ENCODE measurements around the gene SPATA9. TPM values are rescaled to one million over a fixed set of nuclear protein-coding genes. Genes with fewer than 3 reads are reported as not detected.

The SPATA9 gene
- total and polyA plus RNA-seq, 2 of the 13 experiments (the other 11 are each of a cell fraction or from before 2014, with no cell fraction given), result not detected

- TF ChIP-seq ZBTB40 (IDR thresholded peaks at IDR 0.05) (no peak), ZBTB40 (CRISPR knock-in tag; IDR thresholded peaks at IDR 0.05) (no peak), TBP (CRISPR knock-in tag; IDR thresholded peaks at IDR 0.05) (no peak), RBAK (CRISPR knock-in tag; IDR thresholded peaks at IDR 0.05) (no peak), ZNF484 (CRISPR knock-in tag; IDR thresholded peaks at IDR 0.05; ENCODE audit: borderline replicate concordance, low read depth) (no peak; the same call in 1 of the 2 replicates), TFE3 (CRISPR knock-in tag; IDR thresholded peaks at IDR 0.05) (no peak), ZNF512B (CRISPR knock-in tag; IDR thresholded peaks at IDR 0.05; ENCODE audit: borderline replicate concordance) (no peak), ZNF451 (CRISPR knock-in tag; IDR thresholded peaks at IDR 0.05) (no peak), PAWR (CRISPR knock-in tag; IDR thresholded peaks at IDR 0.05; ENCODE audit: borderline replicate concordance) (no peak), SALL2 (CRISPR knock-in tag; IDR thresholded peaks at IDR 0.05) (peak; percentile 2; the same call in 1 of the 2 replicates), KAT7 (CRISPR knock-in tag; IDR thresholded peaks at IDR 0.05; ENCODE audit: borderline replicate concordance) (peak; percentile 86), FOXK1 (CRISPR knock-in tag; IDR thresholded peaks at IDR 0.05; ENCODE audit: borderline replicate concordance, low read depth) (0 out of 2 replicates have a peak, but pooled peaks have one; percentile 25), CREB1 (IDR thresholded peaks at IDR 0.05) (no peak), CREB1 (CRISPR knock-in tag; IDR thresholded peaks at IDR 0.05) (no peak), CHD2 (IDR thresholded peaks at IDR 0.05; ENCODE audit: low read depth, low read length) (no peak)
Measured at GRCh38 chr5:95730730-95731570, 48.2 kb upstream of the SPATA9 start, which contains the start of gene RHOBTB3 (continued).
